Skeletal muscle tissue (tissue), 4 donors: ENCODE measurements around the gene ROR2. TPM values are rescaled to one million over a fixed set of nuclear protein-coding genes. Genes with fewer than 3 reads are reported as not detected.
"Not testable (repeated sequence)": the region's sequence is repeated elsewhere in the genome, so short reads cannot be mapped to it uniquely, and the experiment has no call there.

ENCODE experiments used
- H3K27ac ChIP-seq: one replicate; pipeline ENCODE4 v1.7.0; 2013; ENCODE audit warnings: mild to moderate bottlenecking, low read depth, low read length, inconsistent platforms
- H3K27me3 ChIP-seq, 3 donors: one replicate each; pipeline ENCODE4 v1.7.0; 2013; ENCODE audit warnings: low read length in 3 of 3; ENCODE audit not compliant: control insufficient read depth in 3 of 3, insufficient read depth in 3 of 3
- H3K36me3 ChIP-seq, 3 donors: one replicate each; pipeline ENCODE4 v1.7.0; 2013; ENCODE audit warnings: low read length in 3 of 3; ENCODE audit not compliant: control insufficient read depth in 3 of 3, insufficient read depth in 3 of 3
- H3K4me1 ChIP-seq, 3 donors: one replicate each; pipeline ENCODE4 v1.7.0; 2013; ENCODE audit warnings: low read length in 3 of 3, mild to moderate bottlenecking in 3 of 3; ENCODE audit not compliant: control insufficient read depth in 3 of 3, insufficient read depth in 3 of 3
- H3K4me3 ChIP-seq, 3 donors: one replicate each; pipeline ENCODE4 v1.7.0; 2013; ENCODE audit warnings: low read length in 3 of 3
- H3K9ac ChIP-seq, 3 donors: one replicate each; pipeline ENCODE4 v1.7.0; 2013; ENCODE audit warnings: low read length in 3 of 3, mild to moderate bottlenecking in 3 of 3, moderate library complexity in 2 of 3, low read depth in 1 of 3
- H3K9me3 ChIP-seq, 3 donors: one replicate each; pipeline ENCODE4 v1.7.0; 2013; ENCODE audit warnings: low read length in 3 of 3; ENCODE audit not compliant: control insufficient read depth in 3 of 3
- total RNA-seq: library from RNA; depleted of rRNA; stranded (reverse); fragments of >200 nt; gene quantifications from one replicate; pipeline ENCODE4 v1.2.3, GENCODE V29; 2014
- donor health status: Osteomylitis.

The ROR2 gene
- total RNA-seq, 1 donor from 2014 or later, result 4.2 TPM

DNA sequence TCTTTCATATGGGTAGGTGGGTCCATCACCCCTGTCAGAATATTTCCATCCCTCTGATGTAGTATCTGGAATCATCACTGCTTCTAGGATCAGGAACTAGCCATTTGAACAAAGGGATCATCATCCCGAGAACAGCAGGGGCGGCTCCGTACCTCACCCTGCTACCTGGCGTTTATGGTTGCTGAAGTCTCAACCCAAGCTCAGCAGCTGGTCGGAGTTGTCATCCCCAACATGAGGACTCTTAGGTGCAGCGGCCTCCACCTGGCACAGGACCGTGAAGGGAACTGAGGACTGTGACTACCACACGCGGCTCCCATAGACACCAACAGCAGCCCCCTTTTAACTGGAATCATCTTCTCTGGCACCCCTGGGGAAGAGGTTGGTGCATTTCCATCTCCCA, 35.1 kb downstream of the ROR2 start:
- Histone ChIP-seq H3K4me3 (no peak overlapping the region), H3K4me1 (no peaks in the 10 kb centered on the region), H3K36me3 (no peaks in the 10 kb centered on the region), H3K27me3 (peaks cover 11 to 23% (median 15%) of the 10 kb centered on the region in 3 donors), H3K27ac (no peak overlapping the region), H3K9me3 (no peaks in the 10 kb centered on the region), H3K9ac (no peak overlapping the region)

DNA sequence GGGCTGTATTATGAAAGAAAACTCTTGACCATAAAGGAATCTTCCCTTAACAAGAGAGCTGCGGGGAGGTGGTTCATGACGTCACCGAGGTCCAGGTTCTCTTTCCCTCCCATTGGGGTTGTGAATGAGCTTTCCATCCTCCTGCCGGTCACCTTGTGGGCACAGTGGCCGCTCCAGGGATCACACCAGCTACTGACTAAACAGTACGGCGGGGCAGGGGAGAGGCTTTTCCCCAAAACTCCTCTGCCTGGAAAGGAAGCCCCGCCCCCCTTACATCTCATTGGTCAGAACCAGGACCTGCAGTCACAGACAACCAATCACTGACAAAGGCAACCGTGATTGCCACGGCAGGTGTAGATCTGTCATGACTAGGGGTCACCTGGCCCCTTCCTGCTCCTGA, 35.6 kb downstream of the ROR2 start:
- no peak overlapping the region for H3K9ac ChIP-seq
- H3K4me1 ChIP-seq, result no peaks in the 10 kb centered on the region

DNA sequence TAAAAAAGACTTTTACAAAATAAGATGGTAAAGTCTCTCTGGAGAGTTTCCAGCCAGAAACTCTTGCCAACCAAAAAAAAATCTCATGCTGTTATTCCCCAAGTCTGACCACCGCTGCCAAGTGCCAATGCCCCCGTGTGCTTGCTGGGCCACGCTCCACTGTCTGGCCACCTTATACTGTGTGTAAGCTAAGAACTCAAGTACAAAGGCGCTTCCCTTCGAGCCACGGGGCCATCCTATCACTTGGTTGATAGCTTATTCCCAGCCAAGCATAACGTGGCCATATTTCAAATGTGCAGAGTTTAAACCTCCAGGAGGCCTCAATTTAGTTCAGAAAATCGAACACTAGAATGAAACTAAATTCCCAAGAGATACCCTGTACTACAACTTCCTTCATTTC, 36.0 kb downstream of the ROR2 start:
- Histone ChIP-seq H3K9ac (no peak overlapping the region), H3K4me1 (no peaks in the 10 kb centered on the region), H3K9me3 (no peaks in the 10 kb centered on the region), H3K36me3 (no peaks in the 10 kb centered on the region), H3K4me3 (no peak overlapping the region), H3K27ac (no peak overlapping the region), H3K27me3 (peaks cover 10 to 17% (median 10%) of the 10 kb centered on the region in 3 donors)

More for the DNA sequence above, 35.6 kb downstream of the ROR2 start:
- Histone ChIP-seq H3K4me3 (no peak overlapping the region), H3K27me3 (peaks cover 11 to 20% (median 14%) of the 10 kb centered on the region in 3 donors), H3K27ac (no peak overlapping the region), H3K36me3 (no peaks in the 10 kb centered on the region), H3K9me3 (no peaks in the 10 kb centered on the region)

DNA sequence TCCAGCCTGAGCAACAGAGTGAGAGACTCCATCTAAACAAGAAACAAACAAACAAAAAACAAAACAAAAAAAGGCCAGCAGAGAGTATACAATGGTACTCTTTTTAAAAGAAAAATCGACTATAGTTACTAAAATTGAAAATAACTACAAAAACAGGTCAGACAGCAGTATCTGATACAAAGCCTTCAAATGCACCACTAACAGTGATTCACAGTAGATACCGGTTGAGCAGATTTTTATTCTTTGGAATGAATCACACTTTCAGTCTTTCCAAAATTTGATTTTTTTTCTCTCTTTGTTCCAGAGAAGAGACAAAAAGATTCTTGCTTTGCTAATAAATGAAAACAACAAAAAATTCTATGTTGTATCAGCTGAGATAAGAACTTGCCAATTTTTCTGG, 36.9 kb downstream of the ROR2 start:
- Histone ChIP-seq H3K9ac (no peak overlapping the region), H3K4me1 (no peaks in the 10 kb centered on the region), H3K9me3 (no peaks in the 10 kb centered on the region), H3K36me3 (no peaks in the 10 kb centered on the region), H3K27ac (no peak overlapping the region), H3K4me3 (no peak overlapping the region), H3K27me3 (peaks cover 7 to 14% (median 9%) of the 10 kb centered on the region in 3 donors)

DNA sequence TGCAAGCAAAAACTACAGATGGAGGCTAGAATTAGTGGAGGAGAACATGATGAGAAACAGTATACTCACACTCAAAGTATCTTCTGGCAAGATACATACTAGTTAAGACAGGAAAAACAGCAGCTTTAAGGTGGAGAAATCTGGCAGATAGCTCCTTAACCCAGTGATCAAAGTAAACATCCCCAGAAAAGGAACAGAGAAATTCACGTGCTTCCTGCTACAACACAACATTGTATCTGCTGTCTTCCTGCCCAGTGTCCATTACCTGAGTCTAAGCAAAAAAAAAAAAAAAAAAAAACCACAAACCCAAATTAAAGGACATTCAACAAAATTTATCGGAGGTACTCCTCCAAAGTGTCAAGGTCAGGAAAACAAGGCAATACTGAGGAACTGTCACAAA, 38.4 kb downstream of the ROR2 start:
- Histone ChIP-seq H3K36me3 (no peaks in the 10 kb centered on the region), H3K9me3 (no peaks in the 10 kb centered on the region), H3K27me3 (peaks cover 0 to 11% (median 7%) of the 10 kb centered on the region in 3 donors), H3K27ac (no peak overlapping the region), H3K4me1 (no peaks in the 10 kb centered on the region), H3K4me3 (no peak overlapping the region), H3K9ac (no peak overlapping the region)

DNA sequence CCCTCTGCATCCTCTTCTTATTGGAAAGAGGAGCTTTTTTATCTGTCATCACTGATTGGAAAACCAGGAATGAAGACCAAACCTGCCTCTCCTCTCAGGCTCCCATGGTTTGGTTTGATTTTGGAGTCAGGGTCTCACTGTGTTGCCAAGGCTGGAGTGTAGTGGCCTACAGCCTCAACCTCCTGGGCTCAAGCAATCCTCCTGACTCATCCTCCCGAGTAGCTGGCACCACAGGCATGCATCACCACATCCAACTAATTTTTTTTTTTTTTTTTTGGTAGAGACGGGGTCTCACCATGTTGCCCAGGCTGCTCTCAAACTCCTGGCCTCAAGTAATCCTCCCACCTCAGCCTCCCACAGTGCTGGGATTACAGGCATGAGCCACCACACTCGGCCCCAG, 40.8 kb downstream of the ROR2 start:
- peaks cover 0 to 16% (median 6%) of the 10 kb centered on the region in 3 donors for H3K27me3 ChIP-seq
- not testable (repeated sequence) for H3K4me1 ChIP-seq, H3K4me3 ChIP-seq, H3K9me3 ChIP-seq, H3K27ac ChIP-seq, H3K36me3 ChIP-seq, H3K9ac ChIP-seq

DNA sequence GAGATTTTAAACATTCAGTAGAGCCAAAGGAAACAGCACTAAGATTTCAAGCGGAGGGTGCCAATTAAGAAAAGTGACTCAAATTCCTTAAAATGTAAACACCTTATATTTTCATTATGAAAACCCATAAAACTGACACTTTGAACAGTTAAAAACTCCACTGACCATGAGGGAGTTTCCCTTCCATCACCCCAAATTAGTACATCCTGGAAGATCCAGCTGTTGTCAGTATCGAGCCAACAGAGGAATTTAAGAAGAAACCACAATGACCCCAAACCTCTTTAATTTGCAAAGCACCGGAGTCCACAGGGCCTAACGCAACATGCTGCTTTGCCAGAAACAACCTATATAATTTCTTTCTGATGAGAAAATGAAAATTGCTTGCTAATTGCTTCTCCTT, 41.3 kb downstream of the ROR2 start:
- Histone ChIP-seq H3K36me3 (no peaks in the 10 kb centered on the region), H3K4me1 (no peaks in the 10 kb centered on the region), H3K4me3 (no peak overlapping the region), H3K9me3 (no peaks in the 10 kb centered on the region), H3K9ac (no peak overlapping the region), H3K27ac (no peak overlapping the region), H3K27me3 (peaks cover 0 to 16% (median 6%) of the 10 kb centered on the region in 3 donors)

DNA sequence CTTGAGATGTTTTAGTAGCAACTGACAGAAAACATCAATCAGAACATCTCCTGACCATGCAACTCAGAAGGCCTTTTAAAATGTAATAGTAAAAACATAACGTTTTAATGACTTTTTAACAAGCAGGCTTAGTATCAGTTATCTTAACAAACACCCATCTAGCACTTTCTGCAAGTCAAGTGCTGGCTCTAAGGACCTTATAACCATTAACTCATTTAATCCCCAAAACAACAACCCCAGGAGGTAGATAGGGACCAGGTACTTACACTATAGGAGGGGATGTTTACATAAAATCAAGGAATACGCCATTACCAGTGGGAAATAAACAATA, 41.8 kb downstream of the ROR2 start:
- Histone ChIP-seq H3K27me3 (peaks cover 0 to 16% (median 6%) of the 10 kb centered on the region in 3 donors), H3K4me1 (no peaks in the 10 kb centered on the region), H3K36me3 (no peaks in the 10 kb centered on the region), H3K9ac (no peak overlapping the region), H3K9me3 (no peaks in the 10 kb centered on the region), H3K4me3 (no peak overlapping the region), H3K27ac (no peak overlapping the region)

DNA sequence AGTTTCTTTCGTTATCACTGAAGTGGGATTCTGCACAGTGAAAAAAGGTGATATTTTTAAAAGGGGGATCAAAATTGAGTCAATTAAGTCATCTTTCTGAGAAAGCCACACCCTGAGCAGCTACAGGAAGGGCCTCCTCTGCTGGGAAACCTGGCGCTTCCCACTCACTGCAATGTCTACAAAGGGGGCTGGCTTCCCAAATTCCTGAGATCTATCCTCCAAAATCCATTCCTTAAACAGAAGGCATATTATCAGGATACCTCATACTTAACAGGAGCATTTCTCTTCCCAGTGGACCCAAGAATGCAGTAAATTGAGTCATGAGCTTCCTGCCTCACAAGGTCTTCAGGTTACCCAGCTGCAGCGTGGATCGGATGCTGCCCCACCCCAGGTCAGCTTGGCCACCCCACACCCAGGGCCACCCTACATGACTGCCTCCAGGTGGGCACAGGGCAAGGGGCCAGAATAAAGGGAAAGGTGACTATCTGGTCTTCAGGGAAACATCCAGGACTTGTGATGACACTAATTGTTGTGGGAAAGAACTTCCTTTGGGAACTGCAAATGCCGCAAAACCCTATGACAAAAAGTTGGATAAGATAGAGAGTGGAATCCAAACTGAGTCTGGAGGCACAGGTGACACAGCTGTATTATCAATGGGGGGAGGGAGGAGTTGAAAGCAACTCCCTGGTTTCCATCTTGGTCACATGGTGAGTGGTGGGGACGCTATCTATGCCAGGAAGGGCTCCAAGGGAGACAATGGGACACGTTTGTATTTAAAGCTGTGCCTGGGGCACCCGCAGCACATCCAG, 42.3 kb downstream of the ROR2 start:
- Histone ChIP-seq H3K36me3 (no peaks in the 10 kb centered on the region), H3K27me3 (peaks cover 0 to 16% (median 6%) of the 10 kb centered on the region in 3 donors), H3K27ac (no peak overlapping the region), H3K4me3 (no peak overlapping the region), H3K4me1 (no peaks in the 10 kb centered on the region), H3K9me3 (no peaks in the 10 kb centered on the region), H3K9ac (no peak overlapping the region)

DNA sequence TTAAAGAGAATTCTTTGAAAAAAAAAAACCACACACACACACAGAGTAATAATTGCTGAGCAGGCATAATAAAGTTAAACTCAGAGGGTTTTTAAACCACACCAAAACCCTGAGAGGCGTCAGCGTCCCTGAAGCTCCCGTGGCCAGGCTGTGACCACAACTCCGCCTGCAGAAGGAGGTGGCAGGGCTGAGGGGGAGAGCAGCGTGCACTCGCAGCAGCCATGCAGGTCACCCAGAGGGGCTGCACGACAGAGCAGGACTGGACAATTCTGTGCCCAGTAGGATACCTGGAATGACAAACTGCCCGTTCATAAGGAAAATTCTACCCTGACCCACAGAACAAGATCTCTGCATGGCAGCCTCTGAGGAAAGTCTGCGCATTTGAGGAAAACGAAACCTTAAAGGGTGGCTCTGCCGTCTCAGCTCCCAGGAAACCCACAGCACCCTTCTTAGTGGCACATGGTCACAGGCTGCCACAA, 44.0 kb downstream of the ROR2 start:
- no peaks in the 10 kb centered on the region for H3K36me3 ChIP-seq
- no peaks in the 10 kb centered on the region for H3K4me1 ChIP-seq
- peak overlapping the region; percentile 41 to 73 (median 41) for H3K4me3 ChIP-seq
- peak overlapping the region in 1 of 3 donors; percentile 36 for H3K9ac ChIP-seq
- H3K27ac ChIP-seq, result no peak overlapping the region
- peaks cover 0 to 16% (median 6%) of the 10 kb centered on the region in 3 donors for H3K27me3 ChIP-seq
- H3K9me3 ChIP-seq, result no peaks in the 10 kb centered on the region
